HG03378 (cell line): ENCODE measurements around the gene PTPRE.

Source experiments
- ATAC-seq: cut with Tn5 transposase; IDR thresholded peaks from one replicate; pipeline ENCODE4 v1.9.1; 2021; ENCODE audit warnings: mild to moderate bottlenecking, moderate library complexity; ENCODE audit not compliant: unreplicated experiment

Gene PTPRE

DNA sequence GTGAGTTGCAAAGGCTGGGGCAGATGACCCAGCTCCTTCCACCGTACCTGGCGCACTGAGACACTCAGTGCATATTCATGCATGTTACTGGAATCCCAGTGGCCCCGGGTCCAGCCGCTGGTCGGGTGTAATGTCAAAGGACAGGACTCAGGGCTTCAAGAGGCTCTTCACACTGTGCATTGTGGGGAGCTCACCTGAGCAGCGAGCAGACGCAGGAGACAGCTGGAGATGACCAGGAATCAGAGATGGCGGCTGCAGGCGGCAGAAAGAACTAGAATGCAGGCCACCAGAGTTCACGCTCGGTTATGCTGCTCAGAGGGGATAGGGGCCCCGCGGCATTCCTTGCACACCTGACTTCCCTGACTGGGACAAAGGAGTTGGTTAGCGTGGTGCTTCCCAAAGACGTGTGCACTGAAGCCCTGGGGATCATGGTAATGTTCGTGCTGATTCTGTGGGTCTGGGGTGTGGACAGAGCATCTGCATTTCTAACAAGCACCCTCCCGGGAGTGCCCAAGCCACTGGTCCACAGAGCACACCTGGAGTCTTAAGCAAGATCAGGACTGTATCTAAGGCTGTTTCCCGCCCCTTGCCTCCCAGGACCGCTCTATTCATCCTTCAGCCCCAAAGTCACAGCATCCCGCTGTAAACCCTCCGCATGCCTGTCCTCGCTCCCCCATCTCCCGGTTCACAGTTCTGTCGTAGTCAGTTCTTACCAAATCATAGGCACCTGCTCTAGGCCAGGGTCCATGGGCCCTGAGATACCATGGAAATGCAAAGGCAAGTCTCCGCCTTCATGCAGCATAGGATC is 148.4 kb downstream of the PTPRE start:
- no peak for ATAC-seq

DNA sequence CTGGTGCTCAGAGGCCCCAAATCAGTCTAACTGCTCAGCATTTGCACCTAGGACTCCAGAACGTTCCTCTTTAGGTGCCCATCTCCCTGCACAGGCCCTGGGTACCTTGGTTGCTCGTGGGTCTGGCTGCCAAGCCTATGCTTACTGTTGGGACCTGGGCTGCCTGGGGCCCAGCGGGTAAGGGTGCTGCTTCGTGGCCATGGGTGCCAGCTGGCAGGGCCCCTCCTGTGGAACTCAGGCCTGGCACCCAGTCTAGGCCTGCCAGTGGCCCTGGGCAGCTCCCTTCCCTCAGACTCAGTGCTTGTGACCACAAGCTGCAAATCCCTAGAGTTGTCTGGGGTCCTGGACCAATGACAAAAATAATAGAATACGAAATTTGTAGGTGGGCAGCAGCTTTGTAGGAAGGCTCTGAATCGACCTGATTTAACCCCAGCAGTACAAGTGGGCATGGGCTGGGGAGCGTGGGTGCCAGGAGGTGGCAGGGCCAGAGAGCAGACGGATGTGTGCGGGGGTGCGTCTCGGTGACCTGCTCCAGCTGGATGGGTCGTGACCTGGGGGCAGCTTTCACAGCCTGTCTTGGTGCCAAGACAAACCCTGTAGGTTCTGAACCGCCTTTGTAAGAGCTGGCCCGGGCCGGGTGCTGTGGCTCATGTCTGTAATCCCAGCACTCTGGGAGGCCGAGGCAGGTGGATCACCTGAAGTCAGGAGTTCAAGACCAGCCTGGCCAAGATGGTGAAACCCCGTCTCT is 149.6 kb downstream of the PTPRE start:
- no peak for ATAC-seq

DNA sequence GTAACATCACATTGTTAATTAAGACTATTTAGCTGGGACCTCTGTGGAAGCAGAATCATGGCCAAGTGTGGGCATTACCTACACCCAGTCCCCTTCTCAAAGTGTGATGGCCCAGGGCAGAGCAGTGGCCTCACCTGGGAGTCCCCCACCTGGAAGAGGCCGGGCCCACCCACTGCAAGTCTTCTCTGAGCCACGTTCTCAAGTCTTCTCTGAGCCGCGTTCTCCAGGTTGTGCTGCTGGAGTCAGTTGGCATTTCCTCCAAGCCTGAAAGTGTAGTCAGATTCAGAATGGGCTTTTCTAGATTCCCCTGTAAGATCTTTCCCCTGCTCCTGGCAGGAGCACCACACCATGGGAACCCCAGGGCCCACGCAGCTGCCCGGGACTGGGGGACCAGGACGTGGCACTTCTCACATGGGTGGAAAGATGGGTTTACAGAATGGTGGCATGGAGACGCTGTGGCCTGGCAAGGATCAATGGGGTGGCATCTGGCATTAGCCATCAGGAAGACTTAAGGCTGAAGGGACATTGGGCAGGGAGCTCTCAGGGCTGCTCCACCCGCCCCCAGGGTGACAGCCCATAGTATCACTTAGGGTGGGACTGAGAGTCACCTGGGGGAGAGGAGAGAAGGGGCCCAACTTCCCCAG is 151.3 kb downstream of the PTPRE start:
- no peak for ATAC-seq

DNA sequence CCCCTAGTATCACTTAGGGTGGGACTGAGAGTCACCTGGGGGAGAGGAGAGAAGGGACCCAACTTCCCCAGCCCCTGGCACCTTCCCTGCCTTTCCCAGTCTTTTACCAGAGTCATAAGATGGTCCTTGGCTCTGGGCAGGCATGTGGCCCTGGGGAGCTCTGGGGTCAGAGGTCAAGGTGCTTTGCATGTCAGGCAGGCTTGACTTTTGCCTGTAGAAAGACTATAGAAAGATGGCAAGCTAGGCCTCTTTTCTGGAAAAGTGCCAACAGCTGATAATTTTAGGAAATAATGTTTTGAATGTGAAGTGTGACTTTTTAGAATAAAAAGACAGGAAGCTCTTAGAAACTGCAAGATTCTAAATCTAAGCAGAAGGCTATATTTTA is 151.8 kb downstream of the PTPRE start:
- no peak for ATAC-seq

DNA sequence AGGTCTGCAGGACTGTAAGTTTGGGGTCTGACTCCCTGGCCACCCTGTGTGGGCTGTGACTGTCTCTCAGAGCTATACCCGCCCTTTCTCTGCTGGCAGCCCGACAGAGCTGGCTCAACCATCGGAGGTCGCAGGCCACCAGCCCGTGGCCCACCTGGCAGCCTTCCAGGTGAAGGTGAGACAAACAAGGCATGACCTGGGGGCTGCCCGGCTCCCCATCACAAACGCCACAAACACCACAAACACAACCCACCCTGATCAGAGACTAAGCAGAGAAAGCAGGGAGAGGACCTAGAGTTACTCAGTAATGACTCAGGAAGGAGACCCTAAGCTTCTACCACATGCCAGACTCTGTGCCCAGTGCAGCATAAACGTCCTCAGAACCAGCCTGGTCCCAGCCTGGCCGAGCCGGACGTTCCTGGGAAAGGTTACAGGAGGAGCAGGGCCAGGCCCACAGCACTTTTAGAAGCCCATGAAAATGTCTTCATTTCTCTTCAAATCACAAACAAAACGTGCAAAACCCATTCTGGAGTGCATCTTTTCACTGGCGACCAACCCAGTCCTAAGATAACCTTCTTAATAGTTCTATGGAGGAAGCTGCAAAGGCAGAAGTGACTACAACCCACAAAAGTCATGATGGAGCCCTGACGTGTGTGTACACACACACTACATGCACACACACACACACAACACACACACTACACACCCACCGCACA is 152.5 kb downstream of the PTPRE start:
- no peak for ATAC-seq

DNA sequence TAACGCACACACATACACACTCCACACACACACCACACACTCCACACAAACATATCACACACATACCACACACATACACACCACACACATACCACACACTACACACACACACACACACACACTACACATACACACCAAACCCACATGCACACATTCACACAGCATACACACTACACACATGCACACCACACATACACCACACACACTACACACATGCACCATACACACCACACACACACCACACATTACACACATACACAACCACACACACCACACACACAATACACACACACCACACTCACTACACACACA is 153.0 kb downstream of the PTPRE start:
- no peak for ATAC-seq

DNA sequence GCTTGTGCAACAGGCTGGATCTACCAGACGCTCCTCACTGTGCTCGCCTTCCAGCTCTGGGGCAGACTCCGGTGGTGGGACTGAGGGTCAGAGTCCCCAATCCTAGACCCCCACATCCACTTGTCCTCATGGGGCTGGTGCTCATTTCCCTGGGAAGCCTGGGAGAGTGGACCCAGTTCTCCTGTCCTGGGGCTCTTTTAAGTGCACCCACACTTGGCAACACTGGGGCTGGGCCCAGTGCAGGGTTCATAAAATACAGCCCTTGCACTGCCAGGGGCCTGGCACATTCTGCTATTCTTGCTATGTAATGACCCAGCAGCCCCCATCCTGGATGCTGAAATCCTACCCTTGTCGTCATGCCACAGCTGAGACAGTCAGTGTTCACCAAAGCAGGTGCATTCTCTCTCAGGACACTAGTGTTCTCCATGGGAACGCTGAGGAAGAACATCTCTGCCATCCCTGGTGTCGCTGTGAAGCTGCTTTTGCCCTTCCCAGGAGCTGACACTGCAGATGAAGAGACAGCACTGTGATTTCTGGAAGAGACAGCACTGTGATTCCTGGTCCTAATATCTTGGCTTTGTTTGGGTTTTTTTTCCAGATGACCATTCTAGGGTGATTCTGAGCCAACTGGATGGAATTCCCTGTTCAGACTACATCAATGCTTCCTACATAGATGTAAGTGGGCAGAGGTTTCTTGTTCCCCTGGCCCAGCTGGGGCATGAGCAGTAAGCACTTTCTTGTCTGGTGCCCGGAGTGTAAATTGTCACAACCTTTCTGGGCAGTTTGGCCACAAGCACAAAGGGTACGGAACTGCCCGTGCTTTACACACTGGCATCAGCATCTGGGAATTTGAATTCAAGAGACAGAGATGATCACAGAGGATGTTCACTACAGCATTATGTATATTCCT is 153.7 kb downstream of the PTPRE start:
- no peak for ATAC-seq

DNA sequence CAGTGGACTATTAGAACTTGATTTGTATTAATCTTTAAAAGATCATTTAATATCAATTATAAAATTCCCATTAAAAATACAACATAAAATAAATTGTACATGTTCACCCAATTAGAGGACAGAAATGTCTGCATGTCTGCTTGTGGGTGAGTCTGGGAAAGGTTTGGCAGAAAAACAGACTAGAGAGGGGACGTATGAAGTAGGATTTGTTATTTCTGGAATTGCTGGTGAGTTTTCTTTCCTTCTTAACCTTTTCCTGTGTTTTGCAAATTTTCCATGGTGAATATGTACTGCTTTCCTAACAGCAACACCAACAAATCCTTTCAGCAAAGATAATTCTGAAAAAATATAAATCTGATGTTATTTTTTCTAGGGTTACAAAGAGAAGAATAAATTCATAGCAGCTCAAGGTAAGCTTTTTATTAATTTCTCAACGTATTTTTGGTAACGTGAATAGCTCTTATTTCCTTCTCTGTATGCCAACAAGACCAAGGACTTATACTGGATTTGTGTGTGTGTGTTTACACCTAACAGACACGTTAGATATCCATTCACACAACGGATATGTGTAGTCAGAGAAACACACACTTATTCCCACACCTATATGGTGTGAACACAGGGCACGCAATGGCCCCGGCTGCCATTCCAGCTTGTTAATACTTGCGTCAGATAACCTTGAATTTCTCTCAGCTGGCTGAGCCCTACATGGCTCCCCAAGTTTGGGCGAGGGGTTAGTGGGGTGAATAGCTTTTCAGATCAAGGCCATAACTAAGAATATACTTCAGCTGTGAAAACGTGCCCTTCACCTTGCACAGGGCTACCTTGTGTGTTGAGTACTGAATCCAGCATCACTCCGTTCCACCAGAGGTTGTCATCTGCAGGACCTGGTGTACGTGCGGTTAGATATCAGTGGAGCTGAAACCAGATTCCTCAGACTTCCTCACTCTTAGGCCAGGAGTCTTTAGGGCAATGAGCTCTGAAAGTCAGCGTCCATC is 154.7 kb downstream of the PTPRE start:
- no peak for ATAC-seq

DNA sequence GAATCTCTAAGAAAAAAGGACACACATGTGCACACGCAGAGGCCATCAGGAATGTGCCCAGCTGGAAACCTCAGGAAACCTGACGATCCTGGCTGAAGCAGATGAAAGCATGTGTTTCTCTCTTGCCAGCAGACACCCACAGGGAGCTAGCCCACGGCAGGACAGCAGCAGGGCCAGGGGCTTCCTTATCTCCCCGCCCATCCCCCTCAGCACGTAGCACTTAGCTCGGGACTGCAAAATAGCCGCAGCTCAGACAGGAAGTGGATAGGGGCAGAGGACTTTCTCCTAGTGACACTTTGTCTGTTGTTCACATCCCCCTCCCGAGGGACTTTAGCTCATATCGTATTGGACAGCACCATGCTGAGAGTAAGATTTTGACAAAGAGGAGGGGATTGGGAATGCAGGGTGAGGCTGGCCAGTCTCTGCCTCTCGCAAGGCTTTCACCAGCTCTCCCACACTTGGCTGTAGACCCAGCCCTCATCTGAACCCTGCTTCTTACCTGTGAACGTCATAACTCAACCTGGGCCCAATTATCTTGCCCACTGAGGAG is 155.5 kb downstream of the PTPRE start:
- no peak for ATAC-seq

DNA sequence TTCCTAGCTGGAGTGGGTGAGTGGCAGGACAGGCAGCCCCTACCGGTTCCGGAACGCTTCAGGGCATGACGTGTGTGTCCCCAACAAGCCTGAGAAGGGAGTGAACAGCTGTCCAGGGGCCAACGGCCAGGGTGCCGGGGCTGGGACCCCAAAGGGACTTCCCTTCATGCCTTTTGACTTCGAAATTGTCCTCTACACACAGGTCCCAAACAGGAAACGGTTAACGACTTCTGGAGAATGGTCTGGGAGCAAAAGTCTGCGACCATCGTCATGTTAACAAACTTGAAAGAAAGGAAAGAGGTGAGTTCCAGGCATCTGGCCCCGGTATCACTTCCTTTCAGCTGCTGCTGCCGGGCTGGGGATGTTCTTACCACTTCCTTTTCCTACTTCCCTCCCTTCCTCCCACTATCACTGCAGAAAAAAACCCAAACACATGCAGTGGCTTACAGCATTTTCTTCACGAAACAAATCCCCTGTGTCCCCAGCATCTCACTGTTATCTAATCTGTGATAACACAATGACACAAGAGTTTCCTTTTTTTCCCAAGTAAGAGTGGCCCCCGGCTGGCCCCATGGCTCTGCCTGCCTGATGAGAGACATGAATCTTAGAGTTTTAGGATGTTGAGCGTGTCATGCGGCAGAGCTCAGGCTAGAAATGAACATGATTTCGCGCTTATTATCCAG is 156.1 kb downstream of the PTPRE start:
- peak; percentile 52 for ATAC-seq

DNA sequence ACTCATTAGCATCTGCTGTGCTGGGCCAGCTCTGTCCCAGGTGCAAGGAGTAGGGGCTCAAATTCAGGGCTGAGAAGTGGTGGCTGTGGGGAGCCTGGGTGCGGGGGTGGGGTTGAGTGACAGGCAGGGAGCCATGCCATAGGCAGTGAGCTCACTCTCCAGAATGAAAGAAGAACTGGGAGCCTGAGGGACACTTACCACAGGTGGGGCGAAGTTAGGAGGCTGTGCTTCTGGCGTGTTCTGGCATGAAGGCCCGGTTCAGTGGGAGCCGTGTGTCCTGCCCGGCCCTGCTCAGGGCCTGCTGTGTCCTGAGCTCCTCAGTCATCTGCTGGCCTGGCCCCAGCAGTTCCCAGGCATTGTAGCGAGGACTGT is 156.8 kb downstream of the PTPRE start:
- no peak for ATAC-seq

DNA sequence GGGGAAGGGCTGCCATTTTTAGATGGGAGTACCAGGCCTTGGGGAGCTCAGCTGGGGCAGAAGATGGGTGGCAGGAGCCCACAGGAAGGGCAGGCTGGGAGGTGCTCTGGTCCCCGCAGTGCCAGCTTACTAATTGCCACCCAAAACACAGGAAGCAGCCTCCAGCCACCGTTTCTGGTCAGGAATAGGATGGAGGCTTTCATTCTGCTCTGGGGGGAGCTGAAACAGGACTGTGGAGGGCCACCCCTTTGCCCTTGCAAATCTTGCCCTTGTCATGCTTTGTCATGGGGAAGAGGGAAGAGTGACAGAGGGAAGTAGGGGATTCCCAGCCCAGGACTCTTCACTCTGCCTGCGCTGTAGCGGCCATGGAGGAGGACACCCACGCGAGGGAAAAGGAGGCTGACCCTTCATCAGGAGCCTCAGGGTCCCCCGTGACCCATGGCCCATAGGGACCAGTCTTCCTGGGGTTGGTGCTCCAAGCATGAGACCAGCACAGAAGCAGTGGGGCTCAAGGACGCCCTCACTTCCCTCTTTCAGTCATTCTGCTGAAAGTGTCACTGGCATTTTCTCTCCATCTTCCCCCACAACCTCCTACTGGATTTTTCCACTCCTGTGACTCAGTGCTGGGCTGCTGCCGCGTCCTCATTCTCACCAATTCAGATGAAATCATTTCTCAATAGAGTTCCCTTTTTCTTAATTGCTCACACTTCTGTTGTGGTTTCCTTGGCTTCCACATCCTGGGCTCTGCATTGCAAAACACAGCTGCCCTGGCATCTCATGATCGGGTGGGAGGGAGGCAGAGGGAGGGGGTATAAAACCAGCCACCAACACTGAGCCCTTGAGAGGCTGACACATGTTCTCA is 157.4 kb downstream of the PTPRE start:
- ATAC-seq: peak; percentile 57

DNA sequence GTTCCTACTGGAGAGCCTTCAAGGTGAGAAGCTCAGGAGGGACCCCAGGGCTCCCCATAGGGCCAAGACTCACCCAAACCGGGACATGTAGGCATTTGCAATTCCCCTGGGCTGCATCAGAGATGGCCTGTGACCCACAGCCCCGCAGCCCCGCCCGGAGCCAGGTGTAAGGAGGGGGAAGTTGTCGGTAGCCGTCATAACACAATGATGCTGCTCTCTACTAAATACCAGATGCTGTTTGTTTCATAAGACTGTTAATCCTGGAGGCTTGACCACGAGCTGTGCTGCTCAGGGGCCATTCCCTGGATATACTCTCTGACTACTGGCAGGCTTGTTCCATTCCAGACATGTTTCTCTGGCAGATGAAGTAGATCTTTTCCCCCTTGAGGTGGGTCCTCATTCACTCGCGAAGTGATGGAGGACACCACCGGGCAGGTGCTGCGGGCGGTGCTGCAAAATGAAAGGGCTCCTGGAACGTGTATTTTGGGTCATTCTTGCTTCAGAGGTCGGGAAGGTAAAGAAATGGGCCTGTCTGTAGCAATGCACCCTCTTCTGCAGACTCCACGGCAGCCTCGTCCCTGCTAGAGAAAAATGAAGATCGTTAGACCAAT is 158.2 kb downstream of the PTPRE start:
- no peak for ATAC-seq

DNA sequence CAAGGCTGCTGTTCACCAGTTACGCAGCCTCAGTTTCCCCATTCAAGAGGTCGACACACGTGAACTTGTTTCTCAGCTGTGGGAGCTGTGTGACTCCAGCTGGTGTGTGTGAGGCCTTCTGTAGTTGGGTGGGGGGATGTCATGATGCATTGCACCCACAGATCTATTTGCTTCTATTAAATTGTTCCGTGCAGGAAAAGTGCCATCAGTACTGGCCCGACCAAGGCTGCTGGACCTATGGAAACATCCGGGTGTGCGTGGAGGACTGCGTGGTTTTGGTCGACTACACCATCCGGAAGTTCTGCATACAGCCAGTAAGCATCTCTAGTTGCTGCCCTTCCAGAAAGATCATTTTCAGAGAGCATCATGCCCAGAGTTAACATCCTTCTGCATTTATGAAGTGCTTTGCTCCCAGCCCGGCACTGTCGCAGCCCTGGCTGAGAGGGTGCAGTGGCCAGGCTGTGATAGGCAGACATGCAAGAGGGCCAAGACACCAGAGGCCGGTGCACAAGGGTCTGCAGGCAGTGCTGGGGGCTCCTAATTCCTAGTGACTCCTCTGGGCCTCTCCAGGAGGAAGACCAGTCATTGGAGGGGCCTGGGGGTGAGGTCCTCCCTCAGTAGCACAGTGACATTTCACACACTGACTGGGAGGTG is 159.1 kb downstream of the PTPRE start:
- no peak for ATAC-seq

DNA sequence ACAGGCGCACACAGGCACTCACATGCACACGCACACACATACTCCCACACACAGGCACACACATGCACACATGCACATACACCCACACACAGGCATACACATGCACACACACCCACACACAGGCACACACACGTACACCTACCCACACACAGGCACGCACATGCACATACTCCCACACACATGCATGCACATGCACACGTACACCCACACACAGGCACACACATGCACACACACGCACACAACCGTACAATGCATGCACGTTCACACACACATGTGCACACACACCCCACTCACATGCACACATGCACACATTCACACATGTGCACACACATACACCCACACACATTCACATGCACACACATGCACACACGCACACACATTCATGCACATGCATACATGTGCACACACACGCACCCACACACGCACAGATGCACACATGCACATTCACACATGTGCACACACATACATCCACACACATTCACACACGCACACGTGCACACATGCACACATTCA is 160.0 kb downstream of the PTPRE start:
- ATAC-seq: no peak

DNA sequence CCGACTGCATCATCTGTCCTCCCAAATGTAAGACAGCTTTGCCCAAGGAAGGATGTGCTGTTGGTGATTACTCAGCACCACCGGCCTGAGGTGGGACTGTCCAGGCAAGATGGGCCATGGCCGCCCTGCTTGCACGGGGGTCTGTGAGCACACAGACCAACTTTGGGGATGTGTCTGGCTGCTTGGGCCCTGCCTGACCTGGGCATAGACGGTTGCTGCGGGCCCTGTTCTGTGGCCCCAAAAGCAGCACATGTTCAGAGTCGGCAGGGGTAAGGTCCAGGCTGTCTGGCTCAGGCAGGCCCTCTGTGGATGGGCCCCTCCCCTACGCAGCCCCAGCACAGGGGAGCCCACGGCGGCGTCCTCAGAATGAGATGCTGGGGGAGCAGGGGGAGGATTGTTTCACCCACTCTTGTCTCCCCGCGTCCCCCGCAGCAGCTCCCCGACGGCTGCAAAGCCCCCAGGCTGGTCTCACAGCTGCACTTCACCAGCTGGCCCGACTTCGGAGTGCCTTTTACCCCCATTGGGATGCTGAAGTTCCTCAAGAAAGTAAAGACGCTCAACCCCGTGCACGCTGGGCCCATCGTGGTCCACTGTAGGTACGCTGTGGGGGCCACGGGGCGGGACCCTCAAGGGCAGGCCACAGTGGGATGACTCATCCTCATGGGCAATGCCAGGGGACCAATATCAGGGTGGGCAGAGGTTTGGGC is 160.9 kb downstream of the PTPRE start:
- no peak for ATAC-seq
